GM19463 (cell line): ENCODE data around the gene SLC17A8.
"Not testable (repeated sequence)": the region's sequence is repeated elsewhere in the genome, so short reads cannot be mapped to it uniquely, and the experiment has no call there.

Experiments used
- ATAC-seq: cut with Tn5 transposase; IDR thresholded peaks from one replicate; pipeline ENCODE4 v1.9.1; 2021; ENCODE audit warnings: mild to moderate bottlenecking, moderate library complexity; ENCODE audit not compliant: unreplicated experiment

The SLC17A8 gene

GRCh38 chr12:100356644-100357223 lies at the start of gene SLC17A8:
Gene SLC17A8 (plus strand): TSS chr12:100357074. CDS start chr12:100357392, 318 bp downstream.
- ATAC-seq, result no peak

- not testable (repeated sequence) for ATAC-seq
Measured at GRCh38 chr12:100308138-100308537, 48.7 kb upstream of the SLC17A8 start.

GRCh38 chr12:100311317-100311716 lies 45.6 kb upstream of the SLC17A8 start:
- no peak for ATAC-seq

GRCh38 chr12:100317371-100317770 lies 39.5 kb upstream of the SLC17A8 start:
- no peak for ATAC-seq

GRCh38 chr12:100324498-100324897 lies 32.4 kb upstream of the SLC17A8 start:
- ATAC-seq, result no peak

- ATAC-seq, result no peak
Measured at GRCh38 chr12:100326208-100326607, 30.7 kb upstream of the SLC17A8 start.

- peak; percentile 98 for ATAC-seq
Measured at GRCh38 chr12:100329800-100330199, 27.1 kb upstream of the SLC17A8 start.

- no peak for ATAC-seq
Measured at GRCh38 chr12:100331871-100332270, 25.0 kb upstream of the SLC17A8 start.

- ATAC-seq, result no peak
Measured at GRCh38 chr12:100332852-100333251, 24.0 kb upstream of the SLC17A8 start.

GRCh38 chr12:100337299-100337698 lies 19.6 kb upstream of the SLC17A8 start:
- ATAC-seq, result no peak

GRCh38 chr12:100337727-100338126 lies 19.1 kb upstream of the SLC17A8 start:
- ATAC-seq, result no peak

- ATAC-seq, result no peak
Measured at GRCh38 chr12:100339071-100339470, 17.8 kb upstream of the SLC17A8 start.

GRCh38 chr12:100342897-100343296 lies 14.0 kb upstream of the SLC17A8 start:
- ATAC-seq, result not testable (repeated sequence)

GRCh38 chr12:100344351-100344750 lies 12.5 kb upstream of the SLC17A8 start:
- not testable (repeated sequence) for ATAC-seq

- ATAC-seq, result no peak
Measured at GRCh38 chr12:100345020-100345767, 11.7 kb upstream of the SLC17A8 start.

- no peak for ATAC-seq
Measured at GRCh38 chr12:100346660-100347059, 10.2 kb upstream of the SLC17A8 start.

- no peak for ATAC-seq
Measured at GRCh38 chr12:100348657-100349454, 8.0 kb upstream of the SLC17A8 start.

- ATAC-seq, result no peak
Measured at GRCh38 chr12:100359248-100359647, 2.4 kb downstream of the SLC17A8 start.

- no peak for ATAC-seq
Measured at GRCh38 chr12:100359822-100360221, 2.9 kb downstream of the SLC17A8 start.

- no peak for ATAC-seq
Measured at GRCh38 chr12:100360450-100360849, 3.6 kb downstream of the SLC17A8 start.

- ATAC-seq, result no peak
Measured at GRCh38 chr12:100364324-100364723, 7.5 kb downstream of the SLC17A8 start.

- no peak for ATAC-seq
Measured at GRCh38 chr12:100365411-100365810, 8.5 kb downstream of the SLC17A8 start.
